ENCODE data around the gene TBC1D8. TPM values are rescaled to one million over a fixed set of nuclear protein-coding genes. Genes with fewer than 3 reads are reported as not detected.

The TBC1D8 gene
- total RNA-seq, 1 donor from 2014 or later: 16.3 TPM

GRCh38 chr2:101081375-101081907 is 69.7 kb downstream of the TBC1D8 start:
- no peak overlapping the region for H3K27ac Mint-ChIP-seq (ENCODE audit: unreplicated experiment)
- no peaks in the 10 kb centered on the region for H3K27me3 Mint-ChIP-seq (ENCODE audit: unreplicated experiment)
- TF ChIP-seq, protein P1, sequence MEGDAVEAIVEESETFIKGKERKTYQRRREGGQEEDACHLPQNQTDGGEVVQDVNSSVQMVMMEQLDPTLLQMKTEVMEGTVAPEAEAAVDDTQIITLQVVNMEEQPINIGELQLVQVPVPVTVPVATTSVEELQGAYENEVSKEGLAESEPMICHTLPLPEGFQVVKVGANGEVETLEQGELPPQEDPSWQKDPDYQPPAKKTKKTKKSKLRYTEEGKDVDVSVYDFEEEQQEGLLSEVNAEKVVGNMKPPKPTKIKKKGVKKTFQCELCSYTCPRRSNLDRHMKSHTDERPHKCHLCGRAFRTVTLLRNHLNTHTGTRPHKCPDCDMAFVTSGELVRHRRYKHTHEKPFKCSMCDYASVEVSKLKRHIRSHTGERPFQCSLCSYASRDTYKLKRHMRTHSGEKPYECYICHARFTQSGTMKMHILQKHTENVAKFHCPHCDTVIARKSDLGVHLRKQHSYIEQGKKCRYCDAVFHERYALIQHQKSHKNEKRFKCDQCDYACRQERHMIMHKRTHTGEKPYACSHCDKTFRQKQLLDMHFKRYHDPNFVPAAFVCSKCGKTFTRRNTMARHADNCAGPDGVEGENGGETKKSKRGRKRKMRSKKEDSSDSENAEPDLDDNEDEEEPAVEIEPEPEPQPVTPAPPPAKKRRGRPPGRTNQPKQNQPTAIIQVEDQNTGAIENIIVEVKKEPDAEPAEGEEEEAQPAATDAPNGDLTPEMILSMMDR (IDR thresholded peaks at IDR 0.05): no peak
- peaks cover 7% of the 10 kb centered on the region for H3K4me1 Mint-ChIP-seq (ENCODE audit: unreplicated experiment)
- no peak overlapping the region for H3K4me3 Mint-ChIP-seq (ENCODE audit: unreplicated experiment)
- H3K9me3 Mint-ChIP-seq (ENCODE audit: unreplicated experiment): no peaks in the 10 kb centered on the region
- no peak for DNase-seq (ENCODE audit: extremely low spot score, unreplicated experiment)
- peaks cover 5% of the 10 kb centered on the region for H3K36me3 Mint-ChIP-seq (ENCODE audit: unreplicated experiment)

- Mint-ChIP-seq H3K4me3 (ENCODE audit: unreplicated experiment) (no peak overlapping the region), H3K36me3 (ENCODE audit: unreplicated experiment) (peaks cover 5% of the 10 kb centered on the region), H3K27me3 (ENCODE audit: unreplicated experiment) (no peaks in the 10 kb centered on the region), H3K4me1 (ENCODE audit: unreplicated experiment) (peaks cover 9% of the 10 kb centered on the region), H3K9me3 (ENCODE audit: unreplicated experiment) (no peaks in the 10 kb centered on the region), H3K27ac (ENCODE audit: unreplicated experiment) (no peak overlapping the region)
- TF ChIP-seq, protein P1 (IDR thresholded peaks at IDR 0.05): no peak
- DNase-seq (ENCODE audit: extremely low spot score, unreplicated experiment): no peak
Measured at GRCh38 chr2:101080211-101081068, 70.7 kb downstream of the TBC1D8 start.

GRCh38 chr2:101076581-101076980 is 74.6 kb downstream of the TBC1D8 start:
- Mint-ChIP-seq H3K4me3 (ENCODE audit: unreplicated experiment) (no peak overlapping the region), H3K27me3 (ENCODE audit: unreplicated experiment) (no peaks in the 10 kb centered on the region), H3K27ac (ENCODE audit: unreplicated experiment) (no peak overlapping the region), H3K36me3 (ENCODE audit: unreplicated experiment) (peaks cover 14% of the 10 kb centered on the region), H3K4me1 (ENCODE audit: unreplicated experiment) (peaks cover 9% of the 10 kb centered on the region), H3K9me3 (ENCODE audit: unreplicated experiment) (peaks cover 4% of the 10 kb centered on the region)
- DNase-seq (ENCODE audit: extremely low spot score, unreplicated experiment): no peak
- TF ChIP-seq, protein P1 (IDR thresholded peaks at IDR 0.05): no peak

DNA sequence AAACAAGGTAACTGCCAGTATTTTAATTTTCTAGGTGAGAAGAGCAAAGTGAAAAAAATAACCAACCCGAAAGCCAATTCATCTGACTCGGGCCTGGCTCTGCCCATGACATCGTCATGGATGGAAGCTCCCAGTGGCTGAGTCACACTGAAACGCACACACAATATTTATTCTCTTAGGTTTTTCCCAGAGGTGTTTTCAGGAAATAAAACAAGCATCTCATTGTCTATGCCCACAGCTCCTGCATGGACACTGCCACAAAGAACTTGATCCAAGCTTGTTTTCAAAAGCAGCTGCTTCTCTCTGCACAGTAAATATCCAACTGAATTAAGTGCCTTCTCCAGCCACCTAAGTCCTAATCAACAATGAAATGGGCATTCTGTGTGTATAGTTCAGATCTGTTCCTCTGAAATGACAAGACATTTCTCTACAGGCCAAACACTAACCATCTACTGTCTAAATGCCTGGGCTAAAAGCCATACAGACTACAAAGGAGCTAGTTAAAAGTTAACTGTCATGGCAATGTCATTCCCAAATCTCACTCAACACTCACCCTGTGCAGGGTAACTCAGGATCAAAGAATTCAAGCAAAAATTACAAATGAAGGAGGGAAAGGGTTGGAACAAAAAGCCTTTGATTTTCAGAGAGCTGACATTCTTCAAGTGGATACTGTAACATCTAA is 86.2 kb downstream of the TBC1D8 start:
- no peaks in the 10 kb centered on the region for H3K36me3 Mint-ChIP-seq (ENCODE audit: unreplicated experiment)
- H3K4me3 Mint-ChIP-seq (ENCODE audit: unreplicated experiment): no peak overlapping the region
- no peaks in the 10 kb centered on the region for H3K27me3 Mint-ChIP-seq (ENCODE audit: unreplicated experiment)
- TF ChIP-seq, protein P1 (IDR thresholded peaks at IDR 0.05): no peak
- no peak for DNase-seq (ENCODE audit: extremely low spot score, unreplicated experiment)
- H3K9me3 Mint-ChIP-seq (ENCODE audit: unreplicated experiment): no peaks in the 10 kb centered on the region
- peaks cover 47% of the 10 kb centered on the region for H3K4me1 Mint-ChIP-seq (ENCODE audit: unreplicated experiment)
- H3K27ac Mint-ChIP-seq (ENCODE audit: unreplicated experiment): peak overlapping the region; percentile 23

DNA sequence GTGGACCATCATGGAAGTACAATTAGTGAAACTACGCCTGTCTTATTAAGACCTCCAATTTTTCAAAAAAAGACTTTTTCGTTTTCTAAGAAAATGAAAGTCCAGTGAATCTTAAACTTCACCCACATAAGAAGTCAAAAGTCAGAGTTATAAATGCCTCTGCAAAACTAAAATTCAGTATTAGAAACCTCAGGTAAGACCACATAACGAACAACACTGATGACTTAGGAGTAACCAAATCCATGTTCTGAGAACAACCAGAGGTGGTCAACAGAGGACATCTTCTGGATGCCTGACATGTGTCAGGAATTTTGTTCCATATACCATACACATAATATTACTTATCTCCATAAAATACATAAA is 86.7 kb downstream of the TBC1D8 start:
- Mint-ChIP-seq H3K36me3 (ENCODE audit: unreplicated experiment) (no peaks in the 10 kb centered on the region), H3K4me1 (ENCODE audit: unreplicated experiment) (peaks cover 47% of the 10 kb centered on the region), H3K9me3 (ENCODE audit: unreplicated experiment) (no peaks in the 10 kb centered on the region), H3K27ac (ENCODE audit: unreplicated experiment) (peak overlapping the region; percentile 64), H3K4me3 (ENCODE audit: unreplicated experiment) (no peak overlapping the region), H3K27me3 (ENCODE audit: unreplicated experiment) (no peaks in the 10 kb centered on the region)
- TF ChIP-seq, protein P1 (IDR thresholded peaks at IDR 0.05): no peak
- DNase-seq (ENCODE audit: extremely low spot score, unreplicated experiment): no peak
